Right kidney (tissue), 1 donor: ENCODE results near the gene ANTXR1.
"Not testable (repeated sequence)": the region's sequence is repeated elsewhere in the genome, so short reads cannot be mapped to it uniquely, and the experiment has no call there.

Source experiments
- DNase-seq: peaks from one replicate; pipeline ENCODE4 v3.0.0-alpha.2; 2016

Gene ANTXR1

DNA sequence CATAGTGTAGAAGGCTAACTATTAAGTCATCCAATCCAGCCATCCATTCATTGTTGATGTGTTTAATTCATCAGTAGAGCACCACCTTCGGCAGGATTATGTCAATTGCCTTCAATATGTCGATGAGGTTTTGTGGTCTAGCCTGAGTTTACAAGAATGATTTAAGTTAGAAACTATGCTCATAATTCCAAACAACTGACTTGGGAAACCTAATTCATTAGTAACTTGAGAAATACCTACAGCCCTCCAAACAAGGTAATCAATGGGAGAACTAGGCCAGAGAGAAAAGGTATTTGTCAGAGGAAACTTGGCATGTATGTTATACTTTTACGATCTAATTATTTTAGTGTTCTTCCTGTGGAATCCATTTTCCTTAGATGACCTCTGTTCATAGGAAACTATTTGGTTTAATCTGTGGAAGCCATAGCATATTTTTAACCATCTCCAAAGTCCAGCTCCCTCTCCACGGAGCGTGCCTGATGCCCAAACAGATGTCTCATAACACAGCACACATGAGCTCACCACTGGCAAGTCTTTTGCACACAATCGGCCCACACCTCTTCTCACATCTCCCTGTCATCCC lies 225.6 kb downstream of the ANTXR1 start:
- DNase-seq: no peak

DNA sequence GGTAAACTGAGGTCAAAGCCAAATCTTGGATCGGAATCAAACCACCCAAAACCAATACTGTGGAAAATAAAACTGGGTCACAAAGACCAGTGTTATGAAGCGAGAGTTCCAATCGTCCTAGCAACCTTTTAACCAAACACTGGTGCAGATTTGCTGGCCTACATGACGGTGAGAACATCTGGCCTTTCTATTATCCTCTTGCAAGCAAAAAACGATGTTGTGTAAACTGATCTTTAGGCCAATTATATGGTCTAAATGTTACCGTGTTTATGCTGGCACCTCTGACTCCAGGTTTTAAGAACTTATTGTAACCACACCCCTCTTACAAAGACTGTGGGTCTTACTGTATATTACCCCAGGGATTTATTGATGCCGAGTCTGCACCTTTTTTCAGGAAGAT lies 228.1 kb downstream of the ANTXR1 start:
- no peak for DNase-seq

DNA sequence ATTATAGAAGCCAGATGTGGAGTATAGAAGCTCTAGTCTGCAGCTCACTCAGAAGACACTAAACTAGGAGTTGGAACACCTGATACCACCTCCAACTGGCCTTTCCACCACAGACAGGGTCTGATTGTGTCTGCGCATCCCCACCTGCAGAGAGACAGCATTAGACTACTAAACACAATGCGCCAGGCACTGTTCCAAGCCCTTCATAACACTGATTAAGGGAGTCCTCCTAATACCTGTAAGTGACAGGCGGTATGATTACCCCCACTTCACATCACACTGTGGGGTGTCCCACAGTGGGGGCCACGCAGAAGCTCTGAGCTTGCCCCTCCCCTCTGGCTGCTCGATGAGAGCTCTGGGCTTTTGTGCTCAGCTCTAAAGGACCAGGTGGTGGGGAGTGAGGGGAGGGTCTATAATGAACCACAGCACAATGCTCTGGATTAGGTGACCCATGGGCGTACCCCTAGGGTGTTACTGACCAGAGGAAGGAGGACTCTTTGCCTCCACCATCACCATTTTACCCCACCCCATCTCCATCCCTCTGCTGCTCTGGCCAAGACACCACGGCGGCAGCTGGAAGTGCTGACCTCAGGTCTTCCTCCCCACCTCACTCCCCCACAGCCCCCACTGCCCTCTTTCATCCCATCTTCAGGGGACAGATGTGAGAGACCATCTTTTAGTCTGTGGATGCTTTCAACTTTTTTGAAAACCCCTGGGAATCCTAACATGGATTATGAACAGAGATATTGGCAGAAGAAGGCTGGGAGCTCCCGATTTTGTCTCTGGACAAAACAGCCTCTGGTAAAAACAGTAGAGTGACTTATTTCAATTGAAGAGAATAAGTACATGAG lies 228.9 kb downstream of the ANTXR1 start:
- peak; percentile 10 for DNase-seq

DNA sequence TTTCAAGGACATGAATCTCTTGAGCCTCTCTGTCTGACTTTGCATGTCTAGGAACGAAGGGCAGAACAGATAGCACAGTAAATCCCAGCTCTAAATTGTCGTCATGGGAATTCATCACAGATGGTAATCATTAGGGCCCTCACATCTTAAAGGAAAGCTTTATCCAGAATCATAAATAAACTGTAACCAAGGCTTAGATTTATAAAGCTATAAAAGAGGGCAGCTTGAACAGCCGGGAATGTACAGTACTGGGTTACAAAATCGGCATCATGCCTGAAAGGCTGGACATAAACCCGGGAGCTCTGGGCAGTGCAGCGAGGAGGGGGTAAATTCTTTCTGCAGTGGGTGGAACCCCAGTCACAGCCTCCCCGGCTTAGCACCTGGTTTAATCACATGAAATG lies 229.7 kb downstream of the ANTXR1 start:
- peak; percentile 47 for DNase-seq

DNA sequence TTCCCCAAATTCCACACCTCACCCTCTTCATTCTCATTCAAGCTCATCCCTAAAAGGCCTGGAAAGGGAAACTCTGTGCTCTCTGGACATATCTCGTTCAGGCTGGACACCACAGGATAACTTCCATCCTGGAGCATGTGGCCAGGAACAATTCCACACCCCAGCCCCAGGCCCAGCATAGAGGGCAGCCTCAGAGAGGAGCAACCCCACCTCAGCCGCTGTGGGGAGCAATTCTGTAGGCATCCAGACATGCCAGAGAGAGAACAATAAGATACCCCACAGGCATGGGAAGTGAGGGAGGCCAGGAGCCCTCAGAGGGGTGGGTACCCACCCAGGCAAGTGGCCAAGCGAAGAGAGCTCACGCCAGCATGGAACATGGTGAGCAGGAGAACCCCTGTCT lies 230.7 kb downstream of the ANTXR1 start:
- no peak for DNase-seq

DNA sequence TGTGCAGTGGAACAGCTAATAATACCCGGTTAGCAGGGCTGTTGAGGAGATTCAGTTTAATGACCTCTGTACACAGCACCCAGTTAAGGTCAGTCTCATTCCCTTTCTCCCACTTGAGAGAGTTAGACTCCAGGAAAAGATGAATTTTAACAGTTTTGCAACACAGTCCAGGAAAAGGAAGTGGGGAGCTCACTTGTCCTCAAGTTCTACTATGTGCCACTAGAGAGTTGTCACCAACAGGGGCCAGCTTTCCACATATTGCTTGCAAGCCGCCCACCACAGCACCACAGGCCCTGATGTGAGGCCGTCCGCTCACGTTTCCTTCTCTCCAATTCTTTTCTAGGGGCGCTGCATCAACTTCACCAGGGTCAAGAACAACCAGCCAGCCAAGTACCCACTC lies 231.9 kb downstream of the ANTXR1 start:
- DNase-seq: no peak

DNA sequence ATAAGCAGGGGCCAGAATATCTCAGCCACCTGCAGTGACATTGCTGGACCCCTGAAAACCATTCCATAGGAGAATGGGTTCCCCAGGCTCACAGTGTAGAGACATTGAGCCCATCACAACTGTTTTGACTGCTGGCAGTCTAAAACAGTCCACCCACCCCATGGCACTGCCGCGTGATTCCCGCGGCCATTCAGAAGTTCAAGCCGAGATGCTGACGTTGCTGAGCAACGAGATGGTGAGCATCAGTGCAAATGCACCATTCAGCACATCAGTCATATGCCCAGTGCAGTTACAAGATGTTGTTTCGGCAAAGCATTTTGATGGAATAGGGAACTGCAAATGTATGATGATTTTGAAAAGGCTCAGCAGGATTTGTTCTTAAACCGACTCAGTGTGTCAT lies 234.6 kb downstream of the ANTXR1 start:
- no peak for DNase-seq

DNA sequence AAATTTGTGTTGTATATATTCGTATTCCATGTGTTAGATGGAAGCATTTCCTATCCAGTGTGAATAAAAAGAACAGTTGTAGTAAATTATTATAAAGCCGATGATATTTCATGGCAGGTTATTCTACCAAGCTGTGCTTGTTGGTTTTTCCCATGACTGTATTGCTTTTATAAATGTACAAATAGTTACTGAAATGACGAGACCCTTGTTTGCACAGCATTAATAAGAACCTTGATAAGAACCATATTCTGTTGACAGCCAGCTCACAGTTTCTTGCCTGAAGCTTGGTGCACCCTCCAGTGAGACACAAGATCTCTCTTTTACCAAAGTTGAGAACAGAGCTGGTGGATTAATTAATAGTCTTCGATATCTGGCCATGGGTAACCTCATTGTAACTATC lies 235.3 kb downstream of the ANTXR1 start:
- no peak for DNase-seq

DNA sequence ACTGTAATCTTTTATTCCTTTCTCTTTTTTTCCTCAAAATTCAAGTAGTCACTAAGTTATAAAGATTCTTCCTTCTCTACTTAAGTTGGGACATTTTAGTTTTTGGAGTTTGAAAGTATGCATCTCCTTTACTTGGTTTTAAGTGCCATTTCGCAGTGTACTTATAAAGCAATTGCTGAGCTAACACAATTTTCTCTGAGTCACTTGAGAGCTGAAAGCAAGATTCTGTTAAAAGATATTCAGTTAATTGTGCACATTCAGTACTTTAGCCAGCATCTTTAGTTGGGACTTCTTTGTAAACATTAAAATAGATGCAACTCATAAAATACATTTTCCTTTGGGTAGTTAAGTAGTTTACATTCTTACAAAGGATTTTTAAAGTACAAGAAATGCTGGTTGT lies 238.0 kb downstream of the ANTXR1 start:
- no peak for DNase-seq

DNA sequence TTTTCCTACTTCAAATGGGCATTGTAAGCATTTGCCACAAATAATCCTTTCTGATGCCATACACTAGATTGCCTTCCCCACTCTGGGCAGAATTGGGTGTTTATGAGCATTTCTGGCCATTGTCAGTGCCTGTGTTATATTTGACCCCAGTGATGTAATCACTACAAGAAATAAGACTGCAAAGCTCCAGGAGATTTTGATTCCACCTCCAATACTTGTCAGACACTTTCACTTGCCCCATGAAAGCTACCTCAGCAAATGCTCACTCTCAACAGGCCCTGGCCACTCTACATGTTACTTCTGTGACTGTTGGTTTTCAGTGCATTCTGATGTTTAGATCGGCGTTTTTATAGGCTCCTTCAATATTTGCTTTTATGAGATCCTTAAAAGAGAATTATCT lies 239.0 kb downstream of the ANTXR1 start:
- DNase-seq: no peak

DNA sequence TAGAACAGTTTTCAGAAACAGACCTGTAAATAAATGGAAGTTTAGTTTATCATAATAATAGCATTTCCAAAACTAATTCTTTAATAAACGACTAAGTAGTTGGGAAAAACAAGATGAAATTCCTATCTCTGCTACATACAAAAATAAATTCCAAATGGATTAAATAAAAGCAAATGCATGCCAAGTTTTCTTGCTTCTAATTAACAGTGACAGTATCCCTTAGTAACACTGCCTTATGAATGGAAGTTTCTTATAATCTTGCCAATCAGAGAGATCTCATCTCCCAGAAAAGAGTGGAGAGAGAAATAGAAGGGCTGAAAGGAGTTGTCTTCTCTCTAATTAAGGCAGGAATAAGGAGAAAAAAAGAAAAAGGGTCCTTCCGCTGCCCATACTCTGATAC lies 240.1 kb downstream of the ANTXR1 start:
- DNase-seq: no peak

DNA sequence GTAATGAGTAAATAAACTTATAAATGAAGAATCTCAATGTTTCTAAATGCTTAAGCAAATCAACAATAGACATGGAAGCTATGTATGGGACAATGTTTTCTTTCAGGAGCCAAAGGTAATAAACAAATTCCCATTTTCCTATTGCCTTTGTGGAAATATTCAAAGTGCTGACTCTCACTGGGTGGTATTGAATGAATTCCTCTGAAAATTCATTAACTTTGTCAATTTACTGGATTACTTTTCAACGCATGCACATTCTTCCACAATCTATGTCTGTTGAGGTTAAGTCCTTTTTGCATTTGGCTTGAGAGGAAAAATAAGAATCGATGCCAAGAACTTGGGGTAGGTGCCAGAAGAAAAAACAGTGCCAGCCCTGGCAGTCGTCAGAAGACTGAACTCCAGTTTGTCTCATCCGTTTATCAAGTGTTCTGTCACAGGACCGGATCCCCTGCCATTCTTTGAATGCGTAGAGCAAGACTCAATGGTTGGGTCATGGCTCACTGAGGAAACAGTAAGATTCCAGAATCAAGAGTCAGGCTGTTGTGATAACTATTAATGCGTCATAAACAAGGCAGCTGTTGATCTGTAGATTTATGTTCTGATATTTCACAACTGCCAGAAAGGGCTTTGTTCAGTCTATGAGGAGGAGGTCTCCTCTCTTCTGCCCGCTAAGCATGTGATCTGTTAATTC lies 240.8 kb downstream of the ANTXR1 start:
- no peak for DNase-seq

DNA sequence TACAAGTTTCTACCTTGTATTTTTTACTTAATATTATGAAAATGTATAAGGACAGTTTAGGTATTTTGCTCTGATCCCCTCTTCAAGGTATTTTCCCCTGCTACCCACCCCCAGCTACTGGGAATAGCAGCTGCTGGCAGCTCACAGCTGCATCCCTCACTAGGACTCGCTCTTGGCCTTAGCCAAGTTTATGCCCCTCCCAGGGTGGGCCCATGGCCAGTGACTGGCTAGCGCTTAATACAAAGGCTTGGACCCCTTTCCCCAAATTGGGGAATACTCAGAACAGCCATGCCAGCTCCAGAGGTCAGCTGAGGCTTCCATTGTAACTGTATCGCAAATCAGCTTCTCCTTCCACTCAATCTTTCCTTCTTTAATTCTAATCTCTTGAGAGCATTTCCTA lies 242.8 kb downstream of the ANTXR1 start:
- no peak for DNase-seq

DNA sequence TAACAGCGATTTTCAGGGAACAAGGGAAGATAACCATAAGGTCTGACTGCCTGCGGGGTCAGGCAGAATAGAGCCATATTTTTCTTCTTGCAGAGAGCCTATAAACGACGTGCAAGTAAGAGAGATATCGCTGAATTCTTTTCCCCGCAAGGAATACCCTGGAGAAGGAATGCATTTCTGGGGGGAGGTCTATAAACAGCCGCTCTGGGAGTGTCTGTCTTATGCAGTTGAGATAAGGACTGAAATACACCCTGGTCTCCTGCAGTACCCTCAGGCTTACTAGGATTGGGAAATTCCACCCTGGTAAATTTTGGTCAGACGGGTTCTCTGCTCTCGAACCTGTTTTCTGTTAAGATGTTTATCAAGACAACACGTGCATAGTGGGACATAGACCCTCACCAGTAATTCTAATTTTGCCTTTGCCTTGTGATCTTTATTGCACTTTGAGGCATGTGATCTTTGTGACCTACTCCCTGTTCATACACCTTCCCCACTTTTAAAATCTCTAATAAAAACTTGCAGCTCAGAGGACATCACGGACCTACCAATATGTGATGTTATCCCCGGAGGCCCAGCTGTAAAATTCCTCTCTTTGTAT lies 247.1 kb downstream of the ANTXR1 start:
- DNase-seq: not testable (repeated sequence)

DNA sequence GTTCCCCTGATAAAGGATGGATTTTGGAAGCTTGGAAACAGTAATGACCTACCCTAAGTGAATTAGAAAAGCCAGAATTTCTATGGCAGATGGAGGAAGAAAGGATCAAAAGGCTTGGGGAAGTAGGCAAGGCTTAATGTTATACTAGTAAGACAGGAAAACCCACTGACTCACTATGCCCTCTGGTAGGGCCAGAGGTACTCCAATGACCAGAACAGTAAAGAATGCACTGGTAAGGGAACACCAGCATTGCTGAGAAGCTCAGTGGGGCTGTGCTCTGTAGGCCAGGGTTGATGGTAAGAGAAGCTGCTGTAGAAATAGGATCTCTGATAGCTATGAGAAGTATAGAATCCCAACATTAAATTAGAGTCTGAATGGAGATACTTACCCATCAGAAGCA lies 247.7 kb downstream of the ANTXR1 start:
- no peak for DNase-seq

DNA sequence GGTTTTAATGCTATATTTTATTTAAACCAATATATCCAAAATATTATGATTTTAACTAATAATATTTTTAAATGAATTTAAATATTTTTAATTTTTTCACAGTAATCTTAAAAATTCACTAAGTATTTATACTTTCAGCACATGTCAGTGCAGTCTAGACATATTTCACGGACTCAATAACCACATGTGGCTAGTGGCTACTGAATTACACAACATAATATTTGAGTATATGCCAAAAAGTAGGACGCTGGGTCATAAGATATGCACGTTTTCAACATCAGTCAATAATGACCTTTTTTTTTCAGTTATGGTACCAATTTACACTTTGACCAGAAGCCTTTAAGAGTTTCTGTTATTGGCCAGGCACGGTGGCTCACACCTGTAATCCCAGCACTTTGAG lies 256.4 kb downstream of the ANTXR1 start:
- no peak for DNase-seq

DNA sequence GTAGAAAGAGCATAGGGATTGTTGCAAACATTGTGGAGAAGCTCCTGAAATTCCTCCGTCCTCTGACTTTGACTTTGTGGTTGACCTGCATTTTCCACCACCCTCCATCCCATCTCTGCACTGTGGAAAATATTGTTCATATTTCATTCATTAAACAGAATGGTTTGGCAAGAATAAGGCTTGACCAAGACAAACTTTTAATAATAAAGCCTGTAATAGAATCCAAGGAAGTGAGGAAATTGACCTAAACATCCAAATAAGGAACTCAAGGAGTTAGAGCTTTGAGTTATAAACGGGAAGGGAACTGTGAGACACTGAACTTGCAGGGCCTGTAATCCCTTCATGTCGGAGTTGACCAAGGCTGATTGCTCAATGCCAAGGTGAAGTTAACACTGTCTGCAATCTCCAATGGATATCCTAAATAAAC lies 258.9 kb downstream of the ANTXR1 start:
- DNase-seq: no peak

DNA sequence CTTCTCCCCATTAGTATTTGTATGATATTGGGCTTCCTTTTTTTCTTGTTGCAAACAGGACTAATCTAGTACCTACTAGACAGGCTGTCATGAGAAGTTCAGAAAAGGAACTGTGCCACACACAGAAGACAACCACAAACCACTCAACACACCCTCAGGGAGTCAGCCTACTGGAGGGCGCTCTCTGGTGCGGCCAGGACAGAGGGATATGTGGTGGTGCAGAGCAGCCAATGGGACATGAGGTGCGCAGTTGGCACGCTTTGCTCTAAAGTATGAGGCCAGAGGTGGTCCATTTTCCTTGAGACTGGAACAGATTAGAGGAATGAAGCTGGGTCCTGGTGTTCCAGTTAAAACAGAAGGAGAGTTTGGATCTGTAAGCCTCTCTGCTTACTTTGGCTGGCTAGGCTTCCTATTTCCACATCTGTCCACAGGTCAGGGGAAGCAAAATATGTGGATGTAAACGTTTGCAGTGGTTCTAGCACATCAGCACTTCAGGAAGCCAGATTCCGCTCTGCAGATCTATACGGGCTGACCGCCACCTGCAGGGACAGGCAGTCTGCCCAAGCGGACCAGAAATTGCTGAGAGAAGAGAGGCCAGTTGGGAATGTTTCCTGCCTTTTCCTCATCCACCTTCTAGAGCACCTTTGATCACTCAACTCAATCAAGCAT lies 260.0 kb downstream of the ANTXR1 start:
- no peak for DNase-seq

DNA sequence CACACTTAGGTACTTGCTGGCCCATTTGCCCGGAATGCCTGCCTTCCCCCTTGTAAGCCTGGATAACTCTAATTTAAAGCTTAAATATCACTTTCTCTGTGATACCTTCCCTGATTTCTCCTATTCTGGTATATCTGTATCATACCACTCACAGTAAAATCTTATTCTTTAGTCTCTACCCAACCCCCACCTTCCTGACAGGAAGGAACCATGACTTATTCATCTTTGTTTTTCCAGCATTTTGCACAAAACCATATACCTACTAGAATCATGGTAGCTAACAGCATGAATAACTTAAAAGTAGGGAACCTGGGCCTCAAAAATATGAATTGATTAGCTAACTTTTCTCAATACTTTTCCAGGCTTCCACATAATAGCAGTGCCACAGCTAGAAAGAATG lies 262.5 kb downstream of the ANTXR1 start:
- DNase-seq: no peak

DNA sequence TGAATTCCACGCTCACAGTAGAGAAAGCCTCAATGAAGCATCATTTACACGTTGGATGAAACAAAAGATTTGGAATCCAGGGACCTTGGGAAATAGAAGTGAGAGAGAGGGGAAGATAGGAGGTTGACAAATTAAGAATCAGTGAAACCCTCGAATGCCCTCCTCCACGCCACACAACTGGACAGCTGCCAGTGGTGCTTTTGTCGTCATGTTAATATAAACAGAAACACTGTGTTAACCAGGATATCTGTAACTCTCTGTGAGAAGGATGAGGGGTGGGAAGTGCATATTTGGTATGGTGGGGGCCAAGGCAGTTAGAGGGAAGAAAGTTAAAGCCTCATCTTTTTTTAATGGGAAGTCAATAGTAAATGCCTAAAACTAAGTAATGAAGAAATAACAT lies 265.4 kb downstream of the ANTXR1 start:
- no peak for DNase-seq

DNA sequence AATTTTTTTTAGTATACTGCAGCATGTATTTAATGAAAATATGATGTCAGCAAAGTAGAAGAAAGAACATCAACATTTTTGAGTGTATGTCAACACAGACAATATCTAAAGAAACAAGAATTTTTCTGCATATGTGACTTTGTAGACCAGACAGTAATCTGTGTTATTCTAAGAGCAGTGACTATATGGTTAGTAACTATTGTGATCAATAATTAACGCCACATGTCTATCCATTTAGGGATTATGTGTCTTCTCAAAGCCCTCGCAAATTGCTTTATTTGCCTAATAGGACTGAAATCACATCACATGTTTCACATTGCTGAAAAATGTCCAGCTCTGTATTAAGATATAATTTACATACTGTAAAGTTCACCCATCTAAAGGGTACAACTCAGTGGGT lies 266.2 kb downstream of the ANTXR1 start:
- no peak for DNase-seq

DNA sequence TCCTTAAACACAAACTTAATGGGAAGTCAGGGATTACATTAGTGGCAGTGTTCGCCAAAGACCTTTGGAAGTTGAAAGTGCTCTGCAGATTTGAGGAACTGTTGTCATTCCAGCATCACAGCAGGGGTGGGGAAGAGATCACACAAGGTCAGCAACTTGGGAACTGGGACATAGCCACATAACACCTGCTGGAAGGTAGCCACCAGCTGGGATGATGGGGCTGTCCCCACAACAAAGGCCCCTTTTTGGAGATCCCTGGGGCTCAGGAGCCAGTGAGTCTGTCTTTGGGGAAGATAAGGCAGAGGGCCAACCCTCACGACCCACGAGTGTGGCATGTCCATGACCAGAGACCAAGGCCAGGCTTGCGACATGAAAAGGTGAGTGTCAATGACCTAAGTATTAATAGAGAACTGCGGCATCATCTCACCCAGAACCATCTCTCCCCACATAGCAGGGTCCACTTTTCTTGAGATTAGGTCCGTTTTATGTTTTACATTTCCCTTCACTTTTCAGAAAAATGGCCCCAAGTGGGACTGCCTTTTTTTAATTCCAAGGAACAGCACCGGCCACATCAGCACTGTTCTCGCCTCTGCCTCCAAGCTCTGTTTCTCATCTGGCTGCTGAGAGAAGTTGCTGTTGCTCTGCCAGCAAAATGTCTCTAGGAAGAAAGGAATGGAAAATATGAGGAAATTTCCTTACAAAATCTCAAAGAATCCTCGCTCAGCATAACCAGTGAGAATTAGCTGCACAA lies 267.1 kb downstream of the ANTXR1 start:
- DNase-seq: no peak
